ENCODE data around the gene EXOC3L4. TPM values are rescaled to one million over a fixed set of nuclear protein-coding genes. Genes with fewer than 3 reads are reported as not detected.

The EXOC3L4 gene
- total RNA-seq, 2 donors from 2014 or later = not detected

- DNase-seq (ENCODE audit: low spot score in 2 of 2) (no peak), ATAC-seq (peak in 1 of 2 donors; percentile 26)
- Mint-ChIP-seq H3K9me3 (no peaks in the 10 kb centered on the region), H3K36me3 (no peaks in the 10 kb centered on the region), H3K27ac (no peak overlapping the region)
Measured at GRCh38 chr14:103067231-103067954, 27.1 kb upstream of the EXOC3L4 start.

- DNase-seq (ENCODE audit: low spot score in 2 of 2) (no peak), ATAC-seq (no peak)
- Mint-ChIP-seq H3K9me3 (no peaks in the 10 kb centered on the region), H3K36me3 (no peaks in the 10 kb centered on the region), H3K27ac (no peak overlapping the region)
Measured at GRCh38 chr14:103068351-103069073, 26.0 kb upstream of the EXOC3L4 start.

DNA sequence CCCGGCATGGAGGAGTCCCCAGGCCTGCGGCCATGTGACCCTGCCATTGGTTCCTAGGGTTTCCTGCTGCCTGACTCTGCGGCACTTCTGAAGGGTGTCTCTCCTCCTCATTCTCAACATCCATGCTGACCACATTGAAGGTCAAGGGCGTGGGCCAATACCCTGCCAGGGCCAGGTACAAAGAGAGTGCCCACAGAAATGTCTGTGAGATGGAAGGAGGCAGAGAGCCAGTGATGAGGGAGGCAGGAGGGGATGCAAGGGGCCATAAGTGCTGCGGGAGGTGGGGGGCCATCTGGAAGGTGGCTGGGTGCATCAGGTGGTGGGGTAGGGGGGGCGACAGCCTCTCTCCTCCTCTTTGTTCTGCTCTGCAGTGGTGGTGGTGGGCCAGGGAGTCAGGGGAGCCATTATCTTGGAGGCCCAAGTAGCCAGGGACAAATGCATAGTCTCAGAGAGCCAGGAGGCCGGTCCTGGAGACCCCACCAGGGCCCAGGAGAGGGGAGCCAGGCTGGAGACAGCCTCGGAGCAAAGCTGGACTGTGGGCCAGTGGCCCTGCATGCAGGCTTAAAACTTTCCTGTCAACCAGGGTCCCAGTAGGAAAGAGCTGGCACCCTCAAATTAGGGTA, 24.2 kb upstream of the EXOC3L4 start:
- Mint-ChIP-seq H3K27ac (no peak overlapping the region), H3K9me3 (no peaks in the 10 kb centered on the region), H3K36me3 (no peaks in the 10 kb centered on the region)
- DNase-seq (ENCODE audit: low spot score in 2 of 2) (no peak), ATAC-seq (no peak)

- H3K9me3 Mint-ChIP-seq = no peaks in the 10 kb centered on the region
- ATAC-seq (no peak), DNase-seq (ENCODE audit: low spot score in 2 of 2) (no peak)
- H3K36me3 Mint-ChIP-seq = no peaks in the 10 kb centered on the region
- no peak overlapping the region for H3K27ac Mint-ChIP-seq
Measured at GRCh38 chr14:103070971-103071542, 23.5 kb upstream of the EXOC3L4 start.

DNA sequence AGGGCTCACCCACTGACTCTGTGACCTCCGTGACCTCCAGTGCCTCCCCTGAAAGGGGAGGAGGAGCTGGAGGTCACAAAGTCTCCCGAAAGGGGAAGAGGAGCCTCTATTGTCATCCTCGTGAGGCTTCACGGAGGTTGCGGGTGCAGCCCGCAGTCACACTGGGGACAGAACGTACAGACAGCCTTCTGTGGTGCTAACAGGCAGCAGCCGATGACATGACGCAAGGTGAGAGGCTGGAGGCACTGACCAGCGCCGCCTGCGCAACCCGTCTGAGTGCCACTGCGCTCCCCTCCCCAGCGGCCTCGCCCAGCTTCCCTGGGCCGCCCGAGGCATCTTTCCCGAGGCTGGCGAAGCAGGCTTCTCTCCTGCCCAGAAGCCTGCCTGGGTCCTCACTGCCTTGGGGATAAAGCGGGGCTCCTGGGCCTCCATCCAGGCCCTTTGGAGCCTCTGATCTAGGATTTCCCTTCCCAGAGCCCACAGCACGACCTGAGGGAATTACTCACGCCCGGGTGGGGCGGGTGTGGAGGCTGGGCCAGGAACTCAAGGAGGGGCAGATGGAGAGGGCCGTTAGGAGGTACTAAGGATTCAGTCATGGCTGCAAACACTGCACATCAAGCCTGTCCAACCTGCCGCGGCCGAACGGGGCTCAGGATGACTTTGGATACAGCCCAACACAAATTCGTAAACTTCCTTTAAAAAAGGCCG, 22.8 kb upstream of the EXOC3L4 start:
- ATAC-seq = no peak
- no peaks in the 10 kb centered on the region for H3K9me3 Mint-ChIP-seq
- DNase-seq (ENCODE audit: low spot score in 2 of 2) = no peak
- H3K36me3 Mint-ChIP-seq = no peaks in the 10 kb centered on the region
- no peak overlapping the region for H3K27ac Mint-ChIP-seq

GRCh38 chr14:103072595-103073366, 21.7 kb upstream of the EXOC3L4 start:
- DNase-seq (ENCODE audit: low spot score in 2 of 2) (no peak), ATAC-seq (no peak)
- H3K27ac Mint-ChIP-seq = no peak overlapping the region
- no peaks in the 10 kb centered on the region for H3K9me3 Mint-ChIP-seq
- no peaks in the 10 kb centered on the region for H3K36me3 Mint-ChIP-seq

DNA sequence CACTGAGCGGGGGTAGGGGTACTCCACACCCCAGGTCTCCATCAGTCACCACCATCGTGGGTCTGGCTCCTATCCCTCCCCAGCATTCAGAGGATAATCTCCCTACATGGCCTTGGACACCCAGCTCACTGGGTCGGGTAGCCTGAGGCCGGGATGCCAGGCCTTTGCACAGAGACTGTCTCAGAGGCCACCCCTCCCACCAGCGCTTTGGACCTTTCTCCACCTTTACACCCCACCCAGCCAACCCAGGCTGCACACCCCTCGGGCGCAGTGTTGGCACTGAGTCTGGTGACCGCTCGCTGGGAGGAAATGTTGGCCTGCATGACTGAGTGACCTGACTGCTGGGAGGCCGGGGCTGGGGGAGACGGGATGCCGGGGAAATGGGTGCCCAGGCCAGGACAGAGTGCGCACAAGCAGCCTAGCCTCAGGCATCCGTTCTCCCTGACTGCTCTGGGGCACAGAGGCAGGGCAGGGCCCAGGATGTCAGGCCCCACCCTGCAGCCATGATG, 21.1 kb upstream of the EXOC3L4 start:
- Mint-ChIP-seq H3K27ac (no peak overlapping the region), H3K36me3 (no peaks in the 10 kb centered on the region), H3K9me3 (no peaks in the 10 kb centered on the region)
- DNase-seq (ENCODE audit: low spot score in 2 of 2) (no peak), ATAC-seq (no peak)

- no peak for DNase-seq (ENCODE audit: low spot score in 2 of 2)
- Mint-ChIP-seq H3K36me3 (no peaks in the 10 kb centered on the region), H3K27ac (no peak overlapping the region), H3K9me3 (no peaks in the 10 kb centered on the region)
- no peak for ATAC-seq
Measured at GRCh38 chr14:103073876-103074728, 20.4 kb upstream of the EXOC3L4 start.

DNA sequence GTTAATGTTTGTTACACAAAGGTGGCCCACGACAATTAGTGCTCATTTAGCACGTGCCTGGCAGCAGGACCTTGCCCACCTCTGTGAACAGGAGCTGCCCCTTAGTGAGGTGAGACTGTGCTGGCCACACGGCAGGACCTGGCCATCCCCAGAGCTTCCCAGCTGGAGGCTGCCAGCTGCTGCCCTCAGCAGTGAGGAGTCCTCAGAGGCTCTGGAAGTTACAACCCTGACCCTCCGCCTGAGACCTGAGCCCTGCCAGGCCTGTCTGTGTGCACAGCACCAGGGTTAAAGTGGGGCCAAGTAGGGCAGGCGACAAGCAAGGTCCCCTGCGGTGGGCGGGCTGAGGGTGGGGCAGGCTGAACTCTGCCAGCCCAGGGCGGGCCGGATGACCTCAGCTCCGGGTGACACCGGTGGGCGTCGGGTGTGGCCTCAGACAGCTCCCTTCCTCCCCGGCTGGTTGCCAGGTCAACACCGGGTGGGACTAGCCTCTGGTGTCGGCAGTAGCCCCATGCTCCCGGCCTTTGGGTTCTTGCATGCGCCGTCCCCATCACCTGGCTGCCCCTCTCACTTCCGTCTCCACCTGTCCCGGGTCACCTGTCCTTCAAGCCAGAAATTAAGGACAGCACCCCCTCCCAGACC, 19.7 kb upstream of the EXOC3L4 start:
- Mint-ChIP-seq H3K36me3 (no peaks in the 10 kb centered on the region), H3K27ac (no peak overlapping the region), H3K9me3 (no peaks in the 10 kb centered on the region)
- ATAC-seq (no peak), DNase-seq (ENCODE audit: low spot score in 2 of 2) (no peak)

GRCh38 chr14:103078420-103078749, 16.1 kb upstream of the EXOC3L4 start:
- ATAC-seq = peak; percentile 64 to 70
- no peaks in the 10 kb centered on the region for H3K36me3 Mint-ChIP-seq

GRCh38 chr14:103078860-103079587, 15.5 kb upstream of the EXOC3L4 start:
- Mint-ChIP-seq H3K9me3 (no peaks in the 10 kb centered on the region), H3K27ac (no peak overlapping the region), H3K36me3 (no peaks in the 10 kb centered on the region)
- ATAC-seq (no peak), DNase-seq (ENCODE audit: low spot score in 2 of 2) (no peak)

More at GRCh38 chr14:103078420-103078749, 16.1 kb upstream of the EXOC3L4 start:
- H3K9me3 Mint-ChIP-seq = no peaks in the 10 kb centered on the region
- no peak overlapping the region for H3K27ac Mint-ChIP-seq
- peak in 1 of 2 donors; percentile 69 for DNase-seq (ENCODE audit: low spot score in 2 of 2)

- ATAC-seq (no peak), DNase-seq (ENCODE audit: low spot score in 2 of 2) (no peak)
- H3K36me3 Mint-ChIP-seq = no peaks in the 10 kb centered on the region
- no peaks in the 10 kb centered on the region for H3K9me3 Mint-ChIP-seq
- no peak overlapping the region for H3K27ac Mint-ChIP-seq
Measured at GRCh38 chr14:103081951-103082350, 12.6 kb upstream of the EXOC3L4 start.

DNA sequence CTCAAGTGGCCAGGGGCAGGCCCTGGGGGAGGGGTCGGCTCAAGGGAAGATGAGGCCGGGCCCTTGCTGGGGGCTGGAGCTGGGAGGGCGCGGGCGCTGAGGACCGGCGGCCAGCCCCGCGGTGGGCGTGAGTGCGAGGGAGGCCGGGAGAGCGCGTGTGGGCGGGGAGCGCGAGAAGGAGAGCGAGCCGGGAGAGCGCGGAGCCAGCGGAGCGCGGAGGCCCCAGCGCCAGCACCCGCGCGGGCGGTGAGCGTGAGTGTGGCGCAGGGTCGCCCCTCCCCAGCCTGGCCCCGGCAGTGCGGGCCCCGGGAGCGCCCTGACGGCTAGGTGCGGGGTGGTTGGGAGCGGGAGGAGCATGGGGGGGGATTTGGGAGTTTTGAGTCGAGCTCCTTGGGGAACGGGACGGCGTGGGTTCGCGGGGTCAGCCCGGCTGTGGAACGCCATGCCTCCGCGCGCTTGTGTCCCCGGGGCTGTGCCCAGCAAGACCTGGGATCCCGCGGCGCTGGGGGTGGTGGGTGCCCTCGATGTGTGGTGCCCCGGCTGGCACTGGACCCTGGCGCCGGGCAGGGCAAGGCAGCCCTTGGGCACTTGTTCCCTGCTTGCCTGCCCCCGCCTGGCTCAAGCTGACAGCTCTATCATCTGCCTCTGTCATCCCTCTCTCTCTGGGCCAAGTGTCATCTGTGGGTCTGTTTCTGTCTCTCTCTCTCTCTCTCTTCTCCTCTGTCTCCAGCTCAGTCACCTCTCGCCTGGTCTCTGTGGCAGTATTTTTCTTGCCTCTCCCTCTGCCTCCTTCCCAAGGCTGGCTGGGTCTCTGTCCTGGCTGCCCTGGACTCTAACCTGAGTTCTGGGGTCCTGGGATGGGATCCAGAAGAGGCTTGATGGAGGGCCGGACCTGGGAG, 10.3 kb upstream of the EXOC3L4 start, which contains the start of gene LBHD2:
Gene LBHD2, plus strand, starts transcription at position 190 of the 899 bp plus-strand sequence. CDS start 1,803 bp downstream, outside the sequence.
- no peaks in the 10 kb centered on the region for H3K36me3 Mint-ChIP-seq
- no peaks in the 10 kb centered on the region for H3K9me3 Mint-ChIP-seq
- no peak for DNase-seq (ENCODE audit: low spot score in 2 of 2)
- ATAC-seq = no peak
- H3K27ac Mint-ChIP-seq = no peak within 1 kb of the TSS
